CD1c-positive myeloid dendritic cell (primary cell): ENCODE data around the gene FAM13C.
"Not testable (repeated sequence)": the region's sequence is repeated elsewhere in the genome, so short reads cannot be mapped to it uniquely, and the experiment has no call there.

Experiments
- DNase-seq: peaks from one replicate; pipeline ENCODE4 v3.0.0-alpha.2; 2016; ENCODE audit errors: extremely low spot score

Gene FAM13C

DNA sequence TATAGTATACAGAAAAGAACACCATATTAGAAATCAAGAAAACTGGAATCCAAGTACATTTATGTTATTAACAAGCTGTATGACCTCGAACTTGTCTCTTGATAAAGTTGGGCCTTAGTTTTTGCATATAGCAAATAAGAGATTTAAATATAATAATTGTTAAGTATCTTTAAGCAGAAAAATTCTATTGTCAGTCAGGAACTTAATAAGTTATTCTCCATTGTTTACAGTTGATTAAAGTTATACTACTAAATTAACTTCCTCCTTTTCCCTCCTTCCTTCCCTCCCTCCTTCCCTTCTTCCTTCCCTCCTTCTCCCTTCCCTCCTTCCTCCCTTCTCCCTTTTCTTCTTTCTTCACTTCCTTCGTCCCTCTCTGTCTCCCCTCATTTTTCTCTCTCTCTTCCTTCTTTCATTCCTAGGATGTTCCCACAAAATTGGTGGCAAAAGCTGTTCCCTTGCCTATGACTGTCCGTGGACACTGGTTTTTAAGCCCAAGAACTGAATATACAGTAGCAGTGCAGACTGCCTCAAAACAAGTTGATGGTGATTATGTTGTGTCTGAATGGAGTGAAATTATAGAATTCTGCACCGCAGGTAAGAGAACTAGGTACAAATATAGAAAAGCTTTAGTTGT, 126.2 kb downstream of the FAM13C start:
- DNase-seq, result no peak

DNA sequence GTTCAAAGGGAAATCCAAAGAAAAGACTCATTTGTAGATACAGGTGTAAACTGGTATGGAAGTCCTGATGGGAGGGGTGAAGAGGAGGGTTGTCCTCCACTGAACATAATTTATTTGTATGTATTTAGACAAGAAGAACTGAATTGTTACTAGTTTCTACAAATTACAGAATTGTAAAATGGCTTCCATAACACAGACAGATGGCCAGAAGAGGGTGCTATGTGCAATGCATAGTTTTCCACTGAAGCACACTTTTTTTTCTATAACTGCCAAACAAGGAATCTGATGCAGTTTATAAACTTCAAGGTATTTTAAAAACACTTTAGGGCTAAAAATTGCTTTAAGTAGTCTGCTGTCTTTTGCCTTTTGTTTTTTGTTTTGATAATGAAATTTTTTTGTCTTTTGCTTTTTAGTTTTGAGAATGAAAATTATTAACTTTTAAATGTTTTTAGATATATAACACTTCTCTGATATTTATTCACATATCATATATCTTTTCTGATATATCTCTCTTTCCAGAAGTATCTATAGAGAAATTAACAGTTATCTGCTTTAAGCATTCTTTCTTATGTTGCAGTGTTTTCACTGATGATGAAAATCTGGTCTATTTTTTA, 127.4 kb downstream of the FAM13C start:
- peak; percentile 20 for DNase-seq

DNA sequence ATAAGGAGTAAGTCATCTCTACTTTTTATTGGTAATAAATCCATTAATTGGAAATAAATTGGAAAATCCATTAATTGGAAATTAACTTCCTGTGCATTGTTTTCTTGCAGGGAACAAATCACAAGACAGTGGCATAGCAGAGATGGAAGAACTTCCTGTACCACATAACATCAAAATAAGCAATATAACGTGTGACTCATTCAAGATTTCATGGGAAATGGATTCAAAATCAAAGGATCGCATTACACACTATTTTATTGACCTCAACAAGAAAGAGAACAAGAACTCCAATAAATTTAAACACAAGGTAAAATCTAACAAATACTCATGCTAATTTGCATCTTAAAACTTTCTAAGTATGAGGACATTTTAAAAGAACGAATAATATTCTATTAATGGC, 128.2 kb downstream of the FAM13C start:
- no peak for DNase-seq

DNA sequence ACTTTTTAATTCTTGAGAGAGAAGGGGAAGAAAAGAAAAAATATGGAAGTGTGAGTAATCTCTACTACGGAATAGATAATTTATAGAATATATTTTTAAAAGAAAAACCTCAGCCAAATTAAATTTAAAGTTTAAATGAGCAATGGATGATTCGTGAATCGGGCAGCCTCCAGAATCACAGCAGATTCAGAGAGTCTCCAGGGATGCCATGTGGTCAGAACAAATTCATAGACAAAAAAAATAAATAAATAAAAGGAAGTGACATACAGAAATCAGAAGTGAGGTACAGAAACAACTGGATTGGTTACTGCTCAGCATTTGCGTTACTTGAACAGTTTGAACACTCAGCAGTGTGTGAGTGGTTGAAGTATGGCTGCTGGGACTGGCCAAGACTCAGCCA, 132.9 kb downstream of the FAM13C start:
- no peak for DNase-seq

DNA sequence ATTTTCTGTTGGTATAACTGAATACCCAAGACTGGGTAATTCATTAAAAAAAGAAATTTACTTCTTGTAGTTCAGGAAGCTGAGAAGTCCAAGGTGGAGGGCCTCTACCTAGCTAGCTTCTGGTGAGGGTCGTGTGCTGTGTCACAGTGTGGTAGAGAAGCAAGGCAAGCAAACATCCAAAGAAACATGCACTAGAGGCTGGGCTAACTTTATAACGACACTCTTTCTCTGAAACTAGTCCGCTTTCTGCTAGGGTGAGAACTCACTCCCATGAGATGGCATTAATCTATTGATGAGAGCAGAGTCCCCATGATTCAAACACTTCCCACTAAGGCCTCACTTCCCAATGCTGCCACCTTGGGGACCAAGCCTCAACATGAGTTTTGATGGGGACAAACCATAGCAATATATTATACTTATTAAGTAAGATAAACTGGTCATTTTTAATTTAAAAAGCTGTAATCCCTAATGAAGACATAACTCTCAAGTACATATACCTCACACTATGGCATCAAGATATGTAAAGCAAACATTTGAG, 135.1 kb downstream of the FAM13C start:
- no peak for DNase-seq

DNA sequence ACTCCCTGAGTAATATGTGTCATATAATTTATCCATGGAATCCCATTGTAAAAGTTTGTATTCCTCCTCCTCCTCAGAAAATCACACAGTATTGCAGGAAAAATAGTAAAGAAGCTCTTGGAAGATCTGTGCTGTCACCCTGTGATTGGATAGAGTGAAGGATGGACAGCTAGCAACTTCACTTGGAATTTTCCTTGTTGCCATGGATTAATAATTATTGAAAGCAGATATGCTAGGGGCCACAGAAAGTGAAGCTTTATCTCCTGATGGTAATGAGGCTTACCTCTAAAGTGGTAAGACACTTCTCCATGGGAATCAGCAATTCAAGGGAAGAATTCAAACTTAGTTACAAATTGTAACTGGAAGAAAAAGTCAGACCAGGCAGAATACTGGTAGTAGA, 137.1 kb downstream of the FAM13C start:
- no peak for DNase-seq

DNA sequence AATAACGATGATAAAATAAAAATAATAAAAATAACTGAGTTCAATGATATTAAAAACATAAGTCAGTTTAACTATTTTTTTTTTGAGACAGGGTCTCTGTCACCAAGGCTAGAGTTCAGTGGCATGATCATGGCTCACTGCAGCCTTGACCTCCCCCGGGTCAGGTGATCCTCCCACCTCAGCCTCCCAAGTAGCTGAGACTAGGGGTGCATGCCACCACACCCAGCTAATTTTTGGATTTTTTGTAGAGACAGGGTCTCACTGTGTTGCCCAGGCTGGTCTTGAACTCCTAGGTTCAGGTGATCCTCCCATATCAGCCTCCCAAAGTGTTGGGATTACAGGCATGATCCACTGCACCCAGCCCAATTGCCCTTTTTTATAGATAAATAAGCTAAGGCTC, 138.8 kb downstream of the FAM13C start:
- DNase-seq, result not testable (repeated sequence)

DNA sequence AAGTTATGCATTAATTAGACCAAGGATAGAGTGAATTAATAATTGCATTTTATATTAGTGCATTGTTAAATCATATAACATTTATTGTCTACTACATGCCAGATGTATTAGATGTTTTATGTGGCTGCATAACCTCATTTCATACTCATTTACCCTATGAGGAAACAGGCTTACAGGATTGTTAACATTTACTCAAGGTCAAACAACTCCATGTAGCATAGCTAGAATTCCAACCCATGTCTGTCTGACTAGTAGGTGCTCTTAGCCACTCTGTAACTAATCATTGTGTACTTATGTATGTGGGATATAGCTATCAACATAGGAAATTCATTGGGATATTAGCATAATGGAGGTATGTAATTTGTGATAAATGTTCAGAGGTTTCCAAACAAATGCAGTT, 139.6 kb downstream of the FAM13C start:
- DNase-seq, result no peak

DNA sequence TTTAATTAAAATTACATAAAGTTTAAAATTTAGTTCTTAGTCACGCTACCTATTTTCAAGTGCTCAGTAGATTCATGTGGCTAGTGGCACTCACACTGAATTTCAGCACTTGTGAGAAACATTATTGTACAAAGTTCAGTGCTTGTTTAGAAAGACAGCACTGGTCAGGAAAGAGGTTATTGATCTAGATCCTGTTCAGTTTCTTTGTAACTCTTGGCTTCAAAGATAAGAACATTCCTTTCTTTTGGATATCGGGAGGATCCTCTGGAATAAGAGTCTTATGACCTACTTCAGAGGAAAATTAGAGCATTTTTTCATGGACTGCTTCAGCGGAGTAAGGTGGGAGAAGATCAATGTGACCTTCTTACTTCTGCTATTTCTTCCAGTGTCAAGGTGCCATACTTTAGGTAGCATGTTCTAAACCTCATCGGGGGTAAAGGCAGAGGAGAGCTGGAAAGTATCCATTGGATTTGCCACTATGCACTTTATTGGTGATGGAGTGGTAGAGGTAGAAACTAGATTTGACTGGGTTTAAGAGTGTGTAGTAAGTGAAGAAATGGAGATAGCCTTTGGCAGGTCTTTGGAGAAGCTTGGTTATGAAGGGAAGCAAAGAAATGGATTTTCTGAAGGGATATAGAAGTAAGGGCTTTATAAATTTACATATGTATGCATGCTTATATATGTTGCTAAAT, 146.0 kb downstream of the FAM13C start:
- no peak for DNase-seq

DNA sequence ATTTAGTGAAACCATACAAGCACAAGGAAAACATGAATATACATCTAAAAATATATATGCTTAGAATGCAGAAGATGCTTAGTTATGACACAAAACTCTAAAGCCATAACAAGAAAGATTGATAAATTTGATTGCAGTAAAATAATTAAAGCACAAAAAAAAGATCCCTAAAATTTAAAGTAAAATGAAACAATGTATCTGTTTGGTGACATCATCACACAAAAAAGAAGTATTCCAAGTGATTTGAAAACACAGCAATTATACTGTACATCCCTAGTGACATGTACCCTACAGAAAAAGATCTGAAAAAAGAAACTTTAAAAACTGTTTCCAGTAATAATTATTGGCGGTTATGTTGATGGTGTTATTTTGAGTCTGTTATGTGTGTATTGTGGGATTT, 148.2 kb downstream of the FAM13C start:
- DNase-seq, result no peak

DNA sequence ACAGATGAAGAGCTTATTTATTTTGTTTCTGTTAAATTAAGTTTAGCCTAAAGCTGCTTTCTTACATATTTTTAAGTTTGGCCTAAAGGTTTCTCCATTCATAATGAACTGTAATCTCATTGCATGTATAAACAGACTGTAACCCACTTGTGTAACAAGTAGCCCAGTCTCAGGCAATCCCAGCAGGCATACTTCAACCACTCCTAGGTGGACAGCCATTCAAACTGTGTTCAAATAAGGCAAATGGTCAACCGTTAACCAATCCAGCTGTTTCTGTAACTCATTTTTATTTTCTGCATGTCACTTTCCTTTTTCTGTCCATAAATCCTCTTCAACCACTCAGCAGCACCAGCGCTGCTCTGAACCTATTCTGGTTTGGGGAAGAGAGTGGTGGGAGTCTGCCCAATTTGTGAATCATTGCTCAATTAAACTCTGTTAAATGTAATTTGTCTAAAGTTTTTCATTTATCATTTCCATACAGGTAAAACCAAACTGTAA, 150.0 kb downstream of the FAM13C start:
- no peak for DNase-seq

DNA sequence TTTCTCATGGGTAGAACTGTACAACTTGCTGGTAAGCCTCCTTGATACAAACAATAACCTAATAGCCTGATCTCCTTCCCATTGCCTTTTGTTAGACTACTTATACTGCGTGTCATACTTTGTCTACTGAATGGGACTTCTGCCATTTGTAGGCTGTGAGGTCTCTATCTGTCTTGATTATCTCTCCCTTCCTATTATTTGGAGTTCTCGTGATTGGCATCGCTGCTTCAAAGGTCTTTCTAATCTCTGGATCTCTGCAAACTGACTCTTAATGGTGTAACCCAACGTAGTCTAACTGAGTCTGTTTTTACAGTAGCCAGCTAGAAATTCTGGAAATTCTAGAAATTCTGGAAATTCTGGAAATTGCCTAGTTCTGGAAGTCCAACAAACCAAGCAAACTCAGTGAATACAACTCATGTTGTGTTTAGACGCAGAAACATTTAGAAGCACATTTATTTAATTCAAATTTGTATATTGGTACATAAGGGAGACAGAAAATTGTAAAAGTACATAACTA, 156.1 kb downstream of the FAM13C start:
- no peak for DNase-seq
